Measurements from ENCODE around the gene RNF114. TPM values are rescaled to one million over a fixed set of nuclear protein-coding genes. Genes with fewer than 3 reads are reported as not detected.

The RNF114 gene
- total RNA-seq, 1 donor from 2014 or later: 45.4 TPM

DNA sequence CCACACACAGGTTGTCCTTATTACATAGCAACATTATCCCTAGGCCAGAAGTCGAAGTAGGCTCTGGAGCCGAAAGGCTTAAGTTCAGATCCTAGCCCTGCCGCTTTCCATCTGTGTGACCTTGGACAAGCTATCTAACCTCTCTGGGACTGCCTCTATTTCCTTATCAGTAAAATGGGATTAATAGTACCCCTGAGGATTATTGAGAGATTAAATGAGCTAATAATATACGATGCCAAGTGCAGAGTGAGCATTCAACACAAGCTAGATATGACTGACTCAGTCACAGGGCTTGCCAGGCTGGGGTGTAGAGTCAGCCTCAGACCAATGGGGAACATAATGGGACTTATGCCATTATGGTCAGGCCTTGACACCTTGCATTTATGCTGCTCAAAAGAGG, 11.9 kb upstream of the RNF114 start:
- no peak for DNase-seq (ENCODE audit: low spot score)
- Mint-ChIP-seq H3K27ac (ENCODE audit: unreplicated experiment) (no peak overlapping the region), H3K4me3 (ENCODE audit: unreplicated experiment) (no peak overlapping the region), H3K9me3 (ENCODE audit: low read depth) (no peaks in the 10 kb centered on the region), H3K36me3 (ENCODE audit: low read depth) (no peaks in the 10 kb centered on the region), H3K27me3 (ENCODE audit: low read depth) (no peaks in the 10 kb centered on the region), H3K4me1 (ENCODE audit: low read depth) (peaks cover 12% of the 10 kb centered on the region)
- TF ChIP-seq, protein P1, sequence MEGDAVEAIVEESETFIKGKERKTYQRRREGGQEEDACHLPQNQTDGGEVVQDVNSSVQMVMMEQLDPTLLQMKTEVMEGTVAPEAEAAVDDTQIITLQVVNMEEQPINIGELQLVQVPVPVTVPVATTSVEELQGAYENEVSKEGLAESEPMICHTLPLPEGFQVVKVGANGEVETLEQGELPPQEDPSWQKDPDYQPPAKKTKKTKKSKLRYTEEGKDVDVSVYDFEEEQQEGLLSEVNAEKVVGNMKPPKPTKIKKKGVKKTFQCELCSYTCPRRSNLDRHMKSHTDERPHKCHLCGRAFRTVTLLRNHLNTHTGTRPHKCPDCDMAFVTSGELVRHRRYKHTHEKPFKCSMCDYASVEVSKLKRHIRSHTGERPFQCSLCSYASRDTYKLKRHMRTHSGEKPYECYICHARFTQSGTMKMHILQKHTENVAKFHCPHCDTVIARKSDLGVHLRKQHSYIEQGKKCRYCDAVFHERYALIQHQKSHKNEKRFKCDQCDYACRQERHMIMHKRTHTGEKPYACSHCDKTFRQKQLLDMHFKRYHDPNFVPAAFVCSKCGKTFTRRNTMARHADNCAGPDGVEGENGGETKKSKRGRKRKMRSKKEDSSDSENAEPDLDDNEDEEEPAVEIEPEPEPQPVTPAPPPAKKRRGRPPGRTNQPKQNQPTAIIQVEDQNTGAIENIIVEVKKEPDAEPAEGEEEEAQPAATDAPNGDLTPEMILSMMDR (IDR thresholded peaks at IDR 0.05): no peak

DNA sequence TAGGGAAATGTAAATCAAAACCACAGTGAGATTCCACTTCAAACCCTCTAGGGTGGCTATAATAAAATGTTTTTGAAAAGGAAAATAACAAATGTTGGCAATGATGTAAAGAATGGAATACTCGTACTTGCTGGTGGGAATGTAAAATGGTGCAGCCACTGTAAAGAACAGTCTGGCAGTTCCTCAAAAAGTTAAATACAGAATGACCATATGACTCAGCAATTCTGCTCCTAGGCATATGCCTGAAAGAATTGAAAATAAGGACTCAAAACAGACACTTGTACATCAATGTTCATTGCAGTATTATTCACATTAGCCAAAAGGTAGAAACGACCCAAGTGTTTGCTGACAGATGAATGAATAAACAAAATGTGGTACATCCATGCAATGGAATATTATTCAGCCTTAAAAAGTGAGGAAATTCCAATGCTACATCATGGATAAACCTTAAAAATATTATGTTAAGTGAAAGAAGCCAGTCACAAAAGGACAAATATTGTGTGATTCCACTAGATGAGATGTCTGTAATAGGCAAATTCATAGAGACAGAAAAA, 10.2 kb upstream of the RNF114 start:
- Mint-ChIP-seq H3K9me3 (ENCODE audit: low read depth) (no peaks in the 10 kb centered on the region), H3K4me1 (ENCODE audit: low read depth) (peaks cover 12% of the 10 kb centered on the region), H3K27ac (ENCODE audit: unreplicated experiment) (no peak overlapping the region), H3K36me3 (ENCODE audit: low read depth) (no peaks in the 10 kb centered on the region), H3K4me3 (ENCODE audit: unreplicated experiment) (no peak overlapping the region), H3K27me3 (ENCODE audit: low read depth) (no peaks in the 10 kb centered on the region)
- no peak for DNase-seq (ENCODE audit: low spot score)
- TF ChIP-seq, protein P1 (IDR thresholded peaks at IDR 0.05): no peak

DNA sequence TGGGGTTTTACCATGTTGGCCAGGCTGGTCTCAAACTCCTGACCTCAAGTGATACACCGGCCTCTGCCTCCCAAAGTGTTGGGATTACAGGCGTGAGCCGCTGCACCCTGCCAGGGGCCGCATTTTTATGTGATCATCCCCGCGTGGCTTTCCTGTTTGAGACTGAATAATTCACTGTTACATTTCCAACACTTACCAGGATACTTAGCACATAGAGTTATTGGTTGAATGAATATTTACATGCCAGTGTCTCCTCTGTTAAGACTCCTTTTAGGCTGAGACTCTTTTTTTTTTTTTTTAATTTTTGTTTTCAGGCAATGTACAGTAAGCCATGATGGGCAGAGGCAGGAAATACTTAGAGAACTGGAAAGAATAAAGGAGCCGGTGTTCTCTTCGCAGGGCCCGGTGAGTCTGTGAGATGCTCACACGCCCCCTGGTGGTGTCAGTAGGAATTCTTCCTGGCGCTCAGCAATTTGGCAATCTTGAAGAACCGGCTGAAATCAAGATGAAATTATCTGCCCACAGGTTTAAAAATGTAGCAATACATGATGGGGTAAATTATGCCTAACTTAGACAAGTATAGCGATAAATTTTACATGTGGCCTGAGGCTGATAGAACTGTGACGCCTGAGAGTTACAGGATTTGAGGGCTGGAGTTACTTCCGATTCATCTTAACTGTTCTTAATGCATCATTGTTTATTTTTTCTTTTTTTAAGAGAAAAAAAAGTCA, 7.6 kb upstream of the RNF114 start:
- no peaks in the 10 kb centered on the region for H3K9me3 Mint-ChIP-seq (ENCODE audit: low read depth)
- peak overlapping the region; percentile 80 for H3K27ac Mint-ChIP-seq (ENCODE audit: unreplicated experiment)
- H3K36me3 Mint-ChIP-seq (ENCODE audit: low read depth): no peaks in the 10 kb centered on the region
- TF ChIP-seq, protein P1 (IDR thresholded peaks at IDR 0.05): peak; percentile 96
- peaks cover 12% of the 10 kb centered on the region for H3K4me1 Mint-ChIP-seq (ENCODE audit: low read depth)
- H3K4me3 Mint-ChIP-seq (ENCODE audit: unreplicated experiment): peak overlapping the region; percentile 29
- DNase-seq (ENCODE audit: low spot score): no peak
- no peaks in the 10 kb centered on the region for H3K27me3 Mint-ChIP-seq (ENCODE audit: low read depth)

DNA sequence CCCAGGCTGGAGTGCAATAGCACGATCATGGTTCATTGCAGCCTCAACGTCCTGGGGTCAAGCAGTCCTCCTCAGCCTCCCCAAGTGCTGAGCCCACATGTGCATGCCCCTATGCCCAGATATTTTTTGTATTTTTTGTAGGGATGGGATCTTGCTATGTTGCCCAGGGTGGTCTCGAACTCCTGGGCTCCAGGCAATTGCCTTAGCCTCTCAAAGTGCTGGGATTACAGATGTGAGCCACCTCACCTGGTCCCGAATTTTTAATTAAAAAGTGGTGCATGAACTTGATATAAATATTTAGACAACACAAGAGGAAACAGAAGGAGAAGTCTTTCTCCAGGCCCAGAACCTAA, 7.1 kb upstream of the RNF114 start:
- Mint-ChIP-seq H3K27me3 (ENCODE audit: low read depth) (no peaks in the 10 kb centered on the region), H3K4me1 (ENCODE audit: low read depth) (peaks cover 12% of the 10 kb centered on the region), H3K27ac (ENCODE audit: unreplicated experiment) (peak overlapping the region; percentile 41), H3K4me3 (ENCODE audit: unreplicated experiment) (no peak overlapping the region), H3K36me3 (ENCODE audit: low read depth) (no peaks in the 10 kb centered on the region), H3K9me3 (ENCODE audit: low read depth) (no peaks in the 10 kb centered on the region)
- TF ChIP-seq, protein P1 (IDR thresholded peaks at IDR 0.05): no peak
- DNase-seq (ENCODE audit: low spot score): no peak

DNA sequence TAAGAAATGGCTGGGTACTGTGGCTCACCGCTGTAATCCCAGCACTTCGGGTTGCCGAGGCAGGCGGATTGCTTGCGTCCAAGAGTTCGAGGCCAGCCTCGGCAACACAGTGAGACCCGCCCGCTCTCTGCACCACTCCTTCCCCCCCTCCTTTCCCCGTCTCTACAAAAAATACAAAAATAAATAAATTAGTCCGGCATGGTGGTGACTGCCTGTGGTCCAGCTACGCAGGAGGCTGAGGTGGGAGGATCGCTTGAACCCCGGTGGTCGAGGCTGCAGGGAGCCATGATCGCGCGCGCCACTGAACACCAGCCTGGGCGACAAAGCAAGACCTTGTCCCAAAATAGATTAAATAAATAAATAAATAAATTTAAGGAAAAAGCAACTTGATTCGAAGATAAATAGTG, 448 bp upstream of the RNF114 start:
- Mint-ChIP-seq H3K4me1 (ENCODE audit: low read depth) (peaks cover 26% of the 10 kb centered on the region), H3K4me3 (ENCODE audit: unreplicated experiment) (peak overlapping the region; percentile 33), H3K27ac (ENCODE audit: unreplicated experiment) (no peak overlapping the region), H3K36me3 (ENCODE audit: low read depth) (no peaks in the 10 kb centered on the region), H3K27me3 (ENCODE audit: low read depth) (no peaks in the 10 kb centered on the region), H3K9me3 (ENCODE audit: low read depth) (no peaks in the 10 kb centered on the region)
- DNase-seq (ENCODE audit: low spot score): no peak
- TF ChIP-seq, protein P1 (IDR thresholded peaks at IDR 0.05): no peak
